Embryonic facial prominence (tissue), 1 donor: Measurements from ENCODE around the gene EFCAB12.
"Not testable (repeated sequence)": the region's sequence is repeated elsewhere in the genome, so short reads cannot be mapped to it uniquely, and the experiment has no call there.

Source experiments
- DNase-seq: peaks from one replicate; pipeline ENCODE4 v3.0.0-alpha.2; 2016; ENCODE audit errors: extremely low spot score

The EFCAB12 gene

DNA sequence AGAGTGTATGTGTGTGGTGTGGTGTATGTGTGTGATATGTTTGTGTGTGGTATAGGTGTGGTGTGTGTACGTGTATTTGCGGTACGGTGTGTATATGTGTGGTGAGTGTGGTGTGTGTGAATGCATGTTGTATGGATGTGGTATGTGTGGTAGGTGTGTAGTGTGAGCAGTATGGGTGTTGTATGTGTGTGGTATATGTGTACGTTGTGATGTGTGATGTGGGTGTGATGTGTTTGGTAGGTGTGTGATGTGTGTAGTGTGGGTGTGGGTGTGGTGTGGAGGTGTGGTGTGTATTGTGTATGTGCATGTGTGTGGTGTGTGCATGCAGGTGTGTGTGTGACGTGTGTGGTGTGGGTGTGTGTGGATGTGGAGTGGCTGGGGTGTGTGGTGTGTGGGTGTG is 58.7 kb downstream of the EFCAB12 start:
- no peak for DNase-seq

DNA sequence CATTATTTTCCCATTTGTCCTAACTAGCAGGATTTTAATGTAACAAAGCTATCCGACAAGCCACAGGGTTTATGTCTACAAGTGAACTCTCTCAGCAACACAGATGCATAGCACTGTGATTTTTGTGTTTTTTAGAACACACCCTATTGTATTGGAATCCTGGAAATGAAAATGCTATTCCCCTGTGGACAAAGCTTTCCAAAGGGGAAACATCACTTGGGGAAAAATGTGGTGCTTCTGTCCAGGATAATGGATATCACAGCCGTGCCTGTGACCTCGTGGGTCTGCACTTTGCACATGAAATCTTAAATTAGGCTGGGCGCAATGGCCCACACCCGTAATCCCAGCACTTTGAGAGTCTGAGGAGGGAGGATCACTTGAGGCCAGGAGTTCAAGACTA is 60.6 kb downstream of the EFCAB12 start:
- DNase-seq: no peak

DNA sequence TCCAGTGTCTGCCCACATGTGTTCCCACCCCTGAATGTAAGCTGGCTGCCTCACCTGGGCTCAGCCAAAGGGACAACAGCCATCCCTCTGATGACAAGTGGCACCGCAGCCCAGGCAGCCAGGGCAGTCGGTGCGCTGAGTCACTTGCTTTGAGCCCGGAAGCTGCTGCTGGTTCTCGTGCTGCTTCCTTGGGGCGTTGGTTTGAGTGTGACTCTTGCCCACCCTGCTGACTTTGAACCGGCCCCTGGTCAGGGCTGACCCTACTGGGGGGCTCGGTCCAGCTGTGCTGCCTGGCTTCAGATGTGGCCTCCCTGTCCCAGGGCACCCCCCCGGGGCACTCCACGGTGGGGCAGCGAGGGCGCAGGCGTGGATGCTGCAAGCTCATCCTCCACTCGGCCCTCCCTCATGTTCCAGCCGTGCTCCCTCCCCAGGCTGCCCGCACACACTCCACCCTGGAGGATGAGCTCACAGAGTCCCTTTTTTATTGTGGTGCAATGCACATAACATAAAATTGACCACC is 62.1 kb downstream of the EFCAB12 start:
- no peak for DNase-seq

DNA sequence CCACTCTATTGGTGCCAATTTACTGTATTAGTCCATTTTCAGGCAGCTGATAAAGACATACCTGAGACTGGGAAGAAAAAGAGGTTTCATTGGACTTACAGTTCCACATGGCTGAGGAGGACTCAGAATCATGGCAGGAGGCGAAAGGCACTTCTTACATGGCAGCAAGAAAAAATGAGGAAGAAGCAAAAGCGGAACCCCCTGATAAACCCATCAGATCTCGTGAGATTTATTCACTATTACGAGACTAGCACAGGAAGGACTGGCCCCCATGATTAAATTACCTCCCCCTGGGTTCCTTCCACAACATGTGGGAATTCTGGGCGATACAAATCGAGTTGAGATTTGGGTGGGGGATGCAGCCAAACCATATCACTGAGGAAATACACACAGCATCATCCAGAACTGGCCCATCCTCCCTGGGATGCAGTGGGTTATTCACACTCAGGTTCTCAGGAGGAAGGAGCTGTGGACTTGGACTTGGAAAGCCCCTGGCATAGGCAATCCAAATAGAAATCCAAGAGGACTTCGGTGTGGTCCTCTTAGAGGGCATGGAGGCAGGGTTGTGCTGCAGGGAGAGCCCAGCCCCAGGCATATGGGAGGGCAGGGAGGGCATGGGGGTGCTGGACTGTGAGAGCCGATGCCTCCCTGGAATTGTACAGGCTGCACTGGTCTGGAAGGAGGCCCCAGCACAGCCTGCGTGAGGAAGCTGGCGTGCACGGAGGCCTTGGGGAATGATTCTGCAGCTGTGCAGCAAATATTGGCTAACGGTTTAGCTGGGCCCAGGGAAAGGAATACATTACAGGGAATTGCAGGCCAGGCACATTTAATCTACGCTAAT is 62.9 kb downstream of the EFCAB12 start:
- no peak for DNase-seq

DNA sequence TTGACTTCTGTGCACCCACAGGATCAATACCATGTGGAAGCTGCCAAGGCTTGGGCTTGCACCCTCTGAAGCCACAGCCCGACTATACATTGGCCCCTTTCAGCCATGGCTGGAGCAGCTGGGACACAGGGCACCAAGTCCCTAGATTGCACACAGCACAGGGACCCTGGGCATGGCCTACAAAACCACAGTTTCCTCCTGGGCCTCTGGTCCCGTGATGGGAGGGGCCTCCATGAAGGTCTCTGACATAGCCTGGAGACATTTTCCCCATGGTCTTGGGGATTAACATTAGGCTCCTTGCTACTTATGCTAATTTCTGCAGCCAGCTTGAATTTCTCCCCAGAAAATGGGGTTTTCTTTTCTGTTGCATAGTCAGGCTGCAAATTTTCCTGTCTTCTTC is 63.6 kb downstream of the EFCAB12 start:
- DNase-seq: not testable (repeated sequence)

DNA sequence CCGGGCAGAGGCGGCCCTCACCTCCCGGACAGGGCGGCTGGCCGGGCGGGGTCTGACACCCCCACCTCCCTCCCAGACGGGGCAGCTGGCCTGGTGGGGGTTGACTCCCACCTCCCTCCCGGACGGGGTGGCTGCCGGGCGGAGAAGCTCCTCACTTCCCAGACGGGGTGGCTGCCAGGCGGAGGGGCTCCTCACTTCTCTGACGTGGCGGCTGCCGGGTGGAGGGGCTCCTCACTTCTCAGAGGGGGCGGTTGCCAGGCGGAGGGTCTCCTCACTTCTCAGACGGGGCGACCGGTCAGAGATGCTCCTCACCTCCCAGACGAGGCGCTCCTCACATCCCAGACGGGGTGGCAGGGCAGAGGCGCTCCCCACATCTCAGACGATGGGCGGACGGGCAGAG is 65.1 kb downstream of the EFCAB12 start:
- not testable (repeated sequence) for DNase-seq

DNA sequence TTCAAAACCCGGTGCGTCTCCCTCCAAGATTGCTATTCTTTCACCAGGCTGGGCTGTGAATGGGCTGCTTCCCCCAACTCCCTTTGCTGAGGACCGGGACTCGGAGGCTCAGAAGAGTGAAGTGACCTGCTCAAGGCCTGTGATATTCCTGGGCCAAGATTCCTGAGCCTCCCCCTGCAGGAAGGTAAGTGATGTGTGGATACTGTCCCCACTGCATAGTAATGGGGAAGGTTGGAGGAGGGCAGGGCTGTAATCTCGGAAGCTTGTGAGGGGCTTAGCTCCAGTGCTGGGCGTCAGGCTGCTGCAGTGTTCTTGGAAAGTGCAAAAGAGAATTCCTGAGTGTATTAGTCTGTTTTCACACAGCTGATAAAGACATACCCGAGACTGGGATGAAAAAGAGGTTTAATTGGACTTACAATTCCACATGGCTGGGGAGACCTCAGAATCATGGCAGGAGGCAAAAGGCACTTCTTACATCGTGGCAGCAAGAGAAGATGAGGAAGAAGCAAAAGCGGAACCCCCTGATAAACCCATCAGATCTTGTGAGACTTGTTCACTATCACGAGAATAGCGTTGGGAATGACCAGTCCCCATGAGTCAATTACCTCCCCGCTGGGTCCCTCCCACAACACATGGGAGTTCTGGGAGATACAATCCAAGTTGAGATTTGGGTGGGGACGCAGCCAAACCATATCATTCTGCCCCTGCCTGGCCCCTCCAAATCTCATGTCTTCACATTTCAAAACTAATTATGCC is 67.6 kb downstream of the EFCAB12 start:
- DNase-seq: no peak

DNA sequence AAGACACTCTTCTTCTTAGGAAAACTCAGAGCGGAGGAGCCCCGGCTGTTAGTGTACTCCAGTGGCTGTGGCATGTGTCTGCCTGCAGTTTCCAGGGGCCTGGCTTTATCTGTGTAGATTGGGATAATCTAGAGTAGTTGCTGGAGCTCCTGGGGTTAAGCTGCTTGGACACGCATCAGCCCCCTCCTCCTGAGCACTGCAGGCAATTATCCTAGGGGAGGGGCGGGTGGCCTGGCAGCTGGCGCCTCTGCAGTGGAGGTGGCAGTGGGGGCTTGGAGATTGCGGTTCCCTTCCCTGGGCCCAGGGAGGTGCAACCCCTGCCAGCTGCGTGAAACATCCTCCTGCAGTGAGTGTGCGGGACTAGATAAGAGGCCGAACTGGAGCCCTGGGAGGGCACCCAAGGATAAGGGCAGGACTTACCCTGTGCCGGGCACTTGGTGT is 68.2 kb downstream of the EFCAB12 start:
- no peak for DNase-seq

DNA sequence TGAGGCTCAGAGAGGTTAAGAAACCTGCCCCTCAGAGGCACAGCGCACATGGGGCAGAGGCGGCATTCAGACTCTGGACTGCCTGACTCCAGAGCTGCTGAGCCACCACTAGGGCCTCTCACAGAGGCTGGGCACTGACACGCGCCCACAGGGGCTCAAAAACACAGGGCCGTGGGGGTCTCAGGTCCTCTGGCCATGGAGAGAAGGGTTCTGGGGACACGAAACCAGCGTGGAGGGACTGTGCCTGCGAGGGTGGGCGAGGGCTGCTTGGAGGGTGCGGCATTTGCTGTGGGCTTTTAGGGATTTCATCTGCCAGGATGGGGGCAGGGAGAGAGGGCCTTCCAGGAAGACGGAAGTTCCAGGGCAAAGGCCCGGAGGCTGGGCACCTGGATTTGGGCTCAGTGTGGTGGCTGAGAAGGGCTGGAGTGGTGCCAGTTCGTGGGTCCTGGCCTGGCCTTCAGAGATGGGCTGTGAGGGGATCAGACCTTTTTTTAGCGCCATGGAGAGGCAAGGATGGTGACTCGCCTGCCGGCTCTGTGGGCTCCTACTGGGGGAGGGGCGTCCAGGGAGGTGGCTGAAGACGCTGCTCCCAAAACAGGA is 69.6 kb downstream of the EFCAB12 start:
- no peak for DNase-seq

DNA sequence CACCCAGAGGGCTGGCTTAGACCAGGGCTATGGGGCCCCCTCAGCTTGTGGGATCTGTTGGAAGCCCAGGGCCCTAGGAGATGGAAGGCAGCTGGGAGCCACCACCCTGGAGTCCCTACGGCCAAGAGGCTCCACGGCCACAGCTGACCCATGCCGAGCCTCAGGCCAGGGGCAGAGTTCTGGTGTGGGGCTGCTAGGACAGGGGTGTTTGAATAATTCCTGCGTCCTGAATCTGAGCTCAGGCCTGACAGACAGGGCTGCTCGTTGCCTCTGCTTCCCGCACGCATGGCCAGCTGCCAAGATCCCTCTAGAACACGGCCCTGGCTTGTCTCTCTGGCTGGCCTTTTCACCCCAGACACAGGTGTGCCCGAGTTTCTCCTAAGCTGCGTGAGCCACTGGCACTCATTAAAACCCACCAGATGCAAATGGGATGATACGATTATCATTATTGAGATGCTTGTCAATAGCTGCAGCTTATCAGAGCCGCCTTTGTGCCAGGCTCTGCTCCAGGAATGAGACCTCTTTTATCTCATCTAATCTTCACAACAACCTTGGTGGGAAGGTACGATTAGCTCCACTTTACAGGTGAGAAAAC is 70.2 kb downstream of the EFCAB12 start:
- DNase-seq: no peak

DNA sequence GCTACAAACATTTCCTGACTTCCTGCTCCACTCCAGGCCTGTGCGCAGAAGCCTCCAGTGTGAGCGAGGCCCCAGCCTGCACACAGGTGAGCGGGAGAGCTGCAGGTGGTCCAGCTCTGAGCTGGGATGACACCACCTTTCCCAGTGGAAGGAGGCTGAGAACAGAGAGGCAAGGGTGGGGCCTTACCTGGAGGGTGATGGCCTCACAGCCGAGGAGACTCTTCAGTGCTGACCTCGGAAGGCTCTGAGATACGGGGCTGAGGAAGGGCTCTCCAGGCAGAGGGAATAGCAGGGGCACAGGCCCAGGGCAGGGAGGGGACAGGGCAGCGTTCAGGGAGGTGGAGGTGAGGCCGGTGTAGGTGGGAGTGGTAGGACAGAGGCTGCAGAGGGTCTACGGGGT is 70.8 kb downstream of the EFCAB12 start:
- DNase-seq: no peak

DNA sequence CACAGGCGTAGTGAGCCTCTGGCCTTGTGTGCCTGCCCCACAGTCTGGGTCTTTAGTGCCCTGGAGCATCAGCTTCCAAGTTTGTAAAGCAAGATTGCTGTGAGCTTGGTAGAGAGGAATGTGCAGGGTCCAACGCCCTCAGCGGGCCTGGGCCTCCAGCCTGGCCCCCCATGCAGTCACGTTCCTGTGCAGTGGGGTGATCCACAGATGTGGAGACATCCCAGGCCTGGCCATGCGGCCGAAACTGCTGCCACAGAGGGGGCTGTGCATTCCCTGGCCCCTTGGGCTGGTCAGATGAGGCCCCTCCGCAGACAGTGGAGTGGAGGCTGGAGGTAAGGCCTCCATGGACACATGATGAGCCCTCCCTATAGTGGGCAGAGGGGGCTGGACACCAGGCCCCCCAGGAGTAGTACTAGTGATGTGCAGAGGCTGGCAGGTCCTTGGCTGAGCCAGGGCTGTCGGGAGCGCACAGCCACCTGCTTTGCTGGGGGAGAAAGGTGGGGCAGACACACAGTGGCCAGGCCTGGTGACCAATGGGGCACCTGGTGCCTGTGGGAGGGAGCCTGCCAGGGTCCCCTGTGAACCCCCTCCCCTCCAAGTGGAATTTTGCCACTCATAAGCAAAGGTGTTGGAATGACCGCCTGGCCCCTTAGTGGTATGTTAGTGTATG is 71.5 kb downstream of the EFCAB12 start:
- DNase-seq: no peak

DNA sequence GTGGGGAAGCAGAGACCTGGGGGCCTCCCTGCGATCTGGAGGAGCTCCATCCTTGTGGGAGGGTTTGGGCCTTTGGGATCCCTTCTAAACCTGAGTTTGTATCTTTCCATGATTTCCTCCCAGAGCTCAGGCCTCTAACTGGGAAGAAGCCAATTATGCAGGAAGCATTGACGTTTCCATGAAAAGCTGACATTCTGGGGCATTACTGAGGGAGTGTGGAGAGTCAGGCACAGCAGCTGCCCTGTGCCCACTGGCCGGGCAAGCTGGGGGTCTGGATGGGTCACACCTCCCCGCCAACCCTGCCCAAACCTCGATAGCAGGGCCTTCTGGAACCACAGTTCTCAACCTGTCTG is 74.9 kb downstream of the EFCAB12 start:
- DNase-seq: no peak

DNA sequence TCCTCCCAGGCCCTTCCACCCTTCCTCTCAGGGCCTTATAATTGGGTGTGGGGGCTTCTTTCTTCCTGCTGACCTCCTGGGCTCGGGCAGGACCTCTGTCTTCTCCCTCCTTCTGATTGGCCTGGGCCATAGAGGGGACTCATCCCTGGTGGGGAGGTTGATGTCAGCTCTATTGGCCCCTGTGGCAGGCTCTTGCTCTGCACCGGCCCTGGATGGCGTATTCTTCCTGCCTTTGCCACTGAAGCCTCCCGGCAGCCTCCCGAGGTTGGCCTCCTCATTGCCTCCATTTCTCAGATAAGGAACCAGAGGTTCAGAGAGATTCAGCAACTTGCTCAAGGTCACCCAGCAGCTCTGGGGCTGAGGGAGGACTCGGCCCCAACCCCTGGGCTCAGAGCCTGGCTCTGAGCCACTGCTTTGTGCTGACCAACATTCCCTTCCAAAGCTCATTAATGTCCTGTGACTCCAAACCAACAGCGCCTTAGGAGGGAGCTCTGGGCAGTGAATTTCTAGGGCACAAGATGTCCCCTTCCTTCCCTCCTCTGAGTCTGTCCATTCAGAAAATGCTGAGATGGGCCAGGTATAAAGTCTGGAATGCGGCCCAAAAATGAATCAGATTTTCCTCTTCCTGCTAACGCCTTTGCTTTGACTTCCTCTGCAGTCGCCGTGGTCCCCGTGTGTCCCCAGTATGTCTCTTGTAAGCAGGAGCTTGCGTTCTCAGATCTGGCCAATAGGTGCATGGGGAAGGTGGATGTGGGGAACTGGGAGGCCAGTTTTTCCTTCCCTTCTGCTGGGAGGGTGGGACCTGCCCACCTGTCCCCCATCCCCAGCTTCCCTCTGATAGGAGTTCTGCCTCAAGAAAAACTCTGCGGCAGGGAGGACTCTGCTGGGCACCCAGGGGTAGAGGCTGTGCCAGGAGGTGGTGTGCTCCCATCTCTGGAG is 75.5 kb downstream of the EFCAB12 start:
- DNase-seq: no peak

DNA sequence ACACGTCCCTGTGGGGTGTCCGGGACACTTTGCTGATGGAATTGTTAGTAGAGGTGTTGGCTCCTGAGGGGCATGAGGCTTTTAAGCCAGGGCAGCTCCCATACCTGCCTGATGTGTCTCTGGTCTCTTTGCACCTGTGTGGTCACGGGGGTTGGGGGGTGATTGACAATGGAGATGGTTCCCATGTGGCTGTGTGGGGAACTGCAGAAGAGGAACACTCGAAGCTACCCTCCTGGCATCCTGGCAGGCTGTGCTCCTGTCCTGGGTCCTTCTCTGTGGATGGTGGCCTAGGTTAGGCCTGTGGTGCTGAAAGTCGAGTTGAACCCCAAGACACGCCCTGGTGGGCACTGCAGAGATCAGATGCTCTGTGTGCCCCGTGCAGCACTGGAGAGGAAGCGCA is 76.4 kb downstream of the EFCAB12 start:
- DNase-seq: no peak
